Stomach (tissue), 9 donors: ENCODE measurements around the gene RPTOR. TPM values are rescaled to one million over a fixed set of nuclear protein-coding genes. Genes with fewer than 3 reads are reported as not detected.

Experiments
- DNase-seq, 2 donors: peaks; one replicate each; pipeline versions ENCODE4 v3.0.0 to v3.0.0-alpha.2; 2013 to 2019
- H3K27ac ChIP-seq, 5 donors: fragments of 200-600 bp in 4 of 5; sonication (generic) in 4 of 5; one replicate each; pipeline ENCODE4 v1.5.1; 2013 to 2019; ENCODE audit warnings: mild to moderate bottlenecking in 1 of 5, moderate library complexity in 1 of 5
- H3K27me3 ChIP-seq, 3 donors: fragments of 200-600 bp; sonication (generic); one replicate each; pipeline ENCODE4 v1.5.1; 2017 to 2019; ENCODE audit warnings: mixed run types in 1 of 3
- H3K36me3 ChIP-seq, 4 donors: fragments of 200-600 bp; sonication (generic); 1 replicate in 3 of 4; 2 replicates in 1 of 4; pipeline ENCODE4 v1.5.1; 2016 to 2019
- H3K4me1 ChIP-seq, 4 donors: fragments of 200-600 bp; sonication (generic); one replicate each; pipeline ENCODE4 v1.5.1; 2016 to 2019
- H3K4me3 ChIP-seq, 4 donors: fragments of 200-600 bp; sonication (generic) in 3 of 4; one replicate each; pipeline ENCODE4 v1.5.1; 2016 to 2019; ENCODE audit warnings: mild to moderate bottlenecking in 1 of 4
- H3K9me3 ChIP-seq, 4 donors: fragments of 200-600 bp; sonication (generic); one replicate each; pipeline ENCODE4 v1.5.1; 2016 to 2019
- EP300 ChIP-seq: sonication (generic); formaldehyde crosslinking; IDR thresholded peaks from one replicate; pipeline ENCODE4 v1.6.1; 2017; ENCODE audit warnings: antibody characterized with exemption
- POLR2A ChIP-seq, 4 donors: fragments of 450-650 bp; IDR thresholded peaks; one replicate each; pipeline ENCODE4 v1.6.1; 2016; ENCODE audit warnings: antibody characterized with exemption in 4 of 4, control low read depth in 2 of 4, mild to moderate bottlenecking in 1 of 4, moderate library complexity in 1 of 4
- POLR2AphosphoS5 ChIP-seq, 3 donors: sonication (generic); formaldehyde crosslinking; IDR thresholded peaks; one replicate each; pipeline ENCODE4 v1.6.1; 2016; ENCODE audit warnings: antibody characterized with exemption in 3 of 3
- WGBS, 5 donors: extraction: QIAGEN DNeasy Blood & Tissue Kit in 3 of 5; methylation state at CpG; one replicate each; pipeline versions ENCODE4 v1.1.5 to v1.1.7; 2013 to 2018; 5-methylcytosine and 5-hydroxymethylcytosine counted together
- intact Hi-C: fragments of 100-400 bp; cut with DNase I; formaldehyde crosslinking; loops from one replicate; pipeline ENCODE4 v1.15.1; 2023; ENCODE audit warnings: low total_unique reads
- polyA plus RNA-seq, 3 donors: library from polyadenylated mRNA; stranded (reverse); fragments of 200-250 nt; gene quantifications; one replicate each; pipeline ENCODE4 v1.2.3, GENCODE V29; 2013
- total RNA-seq, 5 donors: library from RNA; depleted of rRNA; stranded (reverse); fragments of >200 nt; gene quantifications; one replicate each; pipeline versions ENCODE4 v1.1.0 to v1.2.3, GENCODE V29; 2014 to 2016
- TF ChIP-seq, protein P1 (sequence below), 7 experiments: fragments of 450-650 bp in 4 of 7; fragments of 200-600 bp in 3 of 7; sonication (generic) in 3 of 7; IDR thresholded peaks; one replicate each; pipeline ENCODE4 v1.5.1; 2016 to 2019; ENCODE audit warnings: antibody characterized with exemption in 7 of 7, control low read depth in 2 of 7, mild to moderate bottlenecking in 1 of 7
- donor health status: healthy with polysubstance abuse.
- donor health status: Bipolar disorder and iron deficiency.
- donor health status: healthy.

The RPTOR gene
- total and polyA plus RNA-seq, 8 donors = 3.8 to 103 (median 19.3) TPM

DNA sequence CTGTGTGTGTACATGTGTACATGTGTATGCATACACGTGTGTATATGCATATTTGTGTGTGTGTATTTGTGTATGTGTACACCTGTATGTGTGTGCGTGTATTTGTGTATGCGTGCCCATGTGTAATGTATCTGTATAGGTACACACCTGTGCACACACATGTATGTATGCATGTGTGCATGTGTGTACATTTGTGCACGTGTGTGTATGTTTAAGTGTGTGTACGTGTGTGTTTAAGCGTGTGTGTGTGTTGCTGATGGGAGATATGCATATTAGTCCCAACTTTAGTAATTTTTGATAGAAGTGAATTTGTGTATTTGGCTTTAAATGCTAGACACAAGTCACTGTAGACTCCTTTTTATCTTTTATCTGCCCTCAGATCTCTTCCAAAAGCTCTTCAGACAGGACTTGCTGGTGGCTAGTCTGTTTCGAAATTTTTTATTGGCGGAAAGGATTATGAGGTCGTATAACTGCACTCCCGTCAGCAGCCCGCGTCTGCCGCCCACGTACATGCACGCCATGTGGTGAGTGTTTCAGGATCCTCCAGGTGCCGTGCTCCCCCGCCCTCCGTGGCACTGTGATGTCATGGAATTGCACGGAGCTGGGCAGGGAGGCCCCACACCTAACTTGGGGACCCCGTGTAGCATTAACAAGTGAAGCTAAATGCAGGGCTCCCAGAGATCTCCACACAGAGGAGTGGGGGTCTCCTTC lies 278.2 kb downstream of the RPTOR start:
- peaks cover 6 to 67% (median 52%) of the 10 kb centered on the region in 4 donors for H3K36me3 ChIP-seq
- intact Hi-C loops = no loop called here

DNA sequence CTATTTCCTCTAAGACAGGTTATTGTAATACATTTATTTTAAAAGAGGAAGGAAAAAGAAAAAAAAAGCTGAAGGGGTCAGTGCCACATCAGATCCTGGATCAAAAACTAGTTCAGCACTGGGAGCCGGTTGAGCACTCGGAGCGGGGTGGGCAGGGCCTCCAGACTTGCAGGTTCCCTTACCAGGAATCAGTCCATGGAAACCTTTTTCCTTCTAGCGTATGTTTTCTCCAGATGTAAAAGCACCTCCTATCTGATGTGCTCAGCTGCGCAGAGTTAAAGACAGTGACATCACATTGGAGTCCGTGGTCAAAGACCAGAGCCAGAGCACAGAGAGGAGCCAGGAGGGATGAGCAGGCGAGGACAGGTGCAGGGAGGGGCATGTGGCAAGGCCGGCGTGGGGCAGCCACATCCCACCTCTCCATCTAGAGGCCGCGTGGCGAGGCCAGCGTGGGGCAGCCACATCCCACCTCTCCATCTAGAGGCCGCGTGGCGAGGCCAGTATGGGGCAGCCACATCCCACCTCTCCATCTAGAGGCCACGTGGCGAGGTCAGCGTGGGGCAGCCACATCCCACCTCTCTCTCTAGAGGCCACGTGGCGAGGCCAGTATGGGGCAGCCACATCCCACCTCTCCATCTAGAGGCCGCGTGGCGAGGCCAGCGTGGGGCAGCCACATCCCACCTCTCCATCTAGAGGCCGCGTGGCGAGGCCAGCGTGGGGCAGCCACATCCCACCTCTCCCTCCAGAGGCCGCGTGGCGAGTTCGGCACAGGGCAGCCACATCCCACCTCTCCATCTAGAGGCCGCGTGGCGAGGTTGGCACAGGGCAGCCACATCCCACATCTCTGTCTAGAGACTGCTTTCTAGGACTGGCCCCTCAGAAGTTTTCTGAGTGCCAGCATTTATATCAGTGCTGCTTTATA lies 280.2 kb downstream of the RPTOR start:
- WGBS, 5 donors = 94 to 97% (median 96%) methylated on average over 34 to 36 of the region's 36 CpGs
- Histone ChIP-seq H3K27ac (no peak overlapping the region), H3K4me1 (no peaks in the 10 kb centered on the region), H3K36me3 (peaks cover 6 to 81% (median 55%) of the 10 kb centered on the region in 4 donors), H3K27me3 (no peaks in the 10 kb centered on the region), H3K4me3 (no peak overlapping the region), H3K9me3 (no peaks in the 10 kb centered on the region)
- no peak for DNase-seq
- TF ChIP-seq, protein P1, sequence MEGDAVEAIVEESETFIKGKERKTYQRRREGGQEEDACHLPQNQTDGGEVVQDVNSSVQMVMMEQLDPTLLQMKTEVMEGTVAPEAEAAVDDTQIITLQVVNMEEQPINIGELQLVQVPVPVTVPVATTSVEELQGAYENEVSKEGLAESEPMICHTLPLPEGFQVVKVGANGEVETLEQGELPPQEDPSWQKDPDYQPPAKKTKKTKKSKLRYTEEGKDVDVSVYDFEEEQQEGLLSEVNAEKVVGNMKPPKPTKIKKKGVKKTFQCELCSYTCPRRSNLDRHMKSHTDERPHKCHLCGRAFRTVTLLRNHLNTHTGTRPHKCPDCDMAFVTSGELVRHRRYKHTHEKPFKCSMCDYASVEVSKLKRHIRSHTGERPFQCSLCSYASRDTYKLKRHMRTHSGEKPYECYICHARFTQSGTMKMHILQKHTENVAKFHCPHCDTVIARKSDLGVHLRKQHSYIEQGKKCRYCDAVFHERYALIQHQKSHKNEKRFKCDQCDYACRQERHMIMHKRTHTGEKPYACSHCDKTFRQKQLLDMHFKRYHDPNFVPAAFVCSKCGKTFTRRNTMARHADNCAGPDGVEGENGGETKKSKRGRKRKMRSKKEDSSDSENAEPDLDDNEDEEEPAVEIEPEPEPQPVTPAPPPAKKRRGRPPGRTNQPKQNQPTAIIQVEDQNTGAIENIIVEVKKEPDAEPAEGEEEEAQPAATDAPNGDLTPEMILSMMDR (IDR thresholded peaks at IDR 0.05) = no peak
- no peak for TF ChIP-seq POLR2A (IDR thresholded peaks at IDR 0.05)
- no peak for TF ChIP-seq EP300
- TF ChIP-seq POLR2AphosphoS5 (IDR thresholded peaks at IDR 0.05) = no peak
- intact Hi-C loops = no loop called here

More for the DNA sequence above, 278.2 kb downstream of the RPTOR start:
- H3K27me3 ChIP-seq = no peaks in the 10 kb centered on the region
- WGBS, 5 donors = 88 to 93% (median 89%) methylated on average over 9 to 20 of the region's 20 CpGs
- no peaks in the 10 kb centered on the region for H3K4me1 ChIP-seq
- TF ChIP-seq POLR2AphosphoS5 (IDR thresholded peaks at IDR 0.05) (no peak), EP300 (no peak), POLR2A (IDR thresholded peaks at IDR 0.05) (no peak)
- TF ChIP-seq, protein P1 (IDR thresholded peaks at IDR 0.05) = no peak
- H3K27ac ChIP-seq = no peak overlapping the region
- no peak overlapping the region for H3K4me3 ChIP-seq
- no peaks in the 10 kb centered on the region for H3K9me3 ChIP-seq
- DNase-seq = no peak

GRCh38 chr17:80825471-80826345 lies 281.1 kb downstream of the RPTOR start:
- peaks cover 6 to 81% (median 55%) of the 10 kb centered on the region in 4 donors for H3K36me3 ChIP-seq
- 91 to 94% (median 91%) methylated on average over 25 to 28 of the region's 28 CpGs for WGBS, 5 donors
- no peak for DNase-seq

More at GRCh38 chr17:80825471-80826345, 281.1 kb downstream of the RPTOR start:
- no peaks in the 10 kb centered on the region for H3K9me3 ChIP-seq
- H3K27me3 ChIP-seq = no peaks in the 10 kb centered on the region
- TF ChIP-seq EP300 = no peak
- TF ChIP-seq, protein P1 (IDR thresholded peaks at IDR 0.05) = no peak
- no peak for TF ChIP-seq POLR2AphosphoS5 (IDR thresholded peaks at IDR 0.05)
- no peak for TF ChIP-seq POLR2A (IDR thresholded peaks at IDR 0.05)
- intact Hi-C loops = no loop called here
- no peaks in the 10 kb centered on the region for H3K4me1 ChIP-seq
- no peak overlapping the region for H3K4me3 ChIP-seq
- no peak overlapping the region for H3K27ac ChIP-seq
